ENCODE measurements around the gene MDP1. TPM values are rescaled to one million over a fixed set of nuclear protein-coding genes. Genes with fewer than 3 reads are reported as not detected.

Gene MDP1
- total and polyA plus RNA-seq, 2 experiments from 2014 or later = 9.8 to 31.1 TPM

DNA sequence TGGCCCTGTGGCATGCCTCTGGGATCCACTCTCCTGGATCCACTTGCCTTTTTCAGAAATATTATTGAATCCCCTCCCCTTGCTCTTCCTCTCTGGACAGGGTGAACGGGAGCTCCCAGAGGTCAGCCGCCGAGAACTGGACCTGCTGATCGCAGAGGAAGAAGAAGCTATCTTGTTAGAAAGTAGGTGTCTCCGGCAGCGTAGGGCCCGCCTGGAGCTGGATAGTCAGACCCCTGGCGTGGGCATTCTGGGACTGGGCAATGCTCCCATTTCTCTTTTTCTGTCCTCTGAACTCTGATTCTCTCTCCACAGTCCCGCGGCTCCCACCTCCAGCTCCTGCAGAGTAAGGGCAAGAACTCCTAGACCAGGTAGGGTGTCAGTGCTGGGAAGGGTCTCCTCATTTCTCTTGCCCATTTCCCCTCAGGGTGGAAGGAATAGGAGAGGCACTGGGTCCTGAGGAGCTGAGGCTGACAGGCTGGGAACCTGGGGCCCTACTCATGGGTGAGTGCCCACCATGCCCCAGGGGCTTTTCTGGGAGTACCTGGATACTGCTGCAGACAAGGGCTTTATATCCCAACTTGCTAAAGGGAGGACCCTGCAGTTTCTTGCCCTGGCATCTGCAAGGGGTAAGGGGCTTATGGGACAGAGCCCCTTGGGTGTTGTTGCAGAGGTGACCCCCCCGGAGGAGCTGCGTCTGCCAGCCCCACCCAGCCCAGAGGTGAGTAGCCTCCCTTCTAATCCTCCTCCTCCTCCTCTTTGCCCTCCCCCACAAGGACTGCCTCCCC lies 38.6 kb downstream of the MDP1 start:
- H3K27me3 Mint-ChIP-seq (ENCODE audit: insufficient read depth, low read depth, poor library complexity) = peaks cover 26% of the 10 kb centered on the region
- DNase-seq (ENCODE audit: low spot score) (no peak), ATAC-seq (no peak)
- Histone ChIP-seq H3K36me3 (ENCODE audit: insufficient read depth) (no peaks in the 10 kb centered on the region; the same call in 1 of the 2 replicates), H3K4me2 (no peak overlapping the region), H2AFZ (no peak overlapping the region), H3F3A (replicated peaks; ENCODE audit: low read depth) (peaks cover 5% of the 10 kb centered on the region; the same call in 1 of the 2 replicates), H3K27ac (ENCODE audit: low read depth) (no peak overlapping the region), H4K20me1 (replicated peaks; ENCODE audit: insufficient read depth) (no peaks in the 10 kb centered on the region; the same call in 1 of the 2 replicates), H3K9me2 (ENCODE audit: insufficient read depth) (no peaks in the 10 kb centered on the region), H3K27me3 (ENCODE audit: insufficient read depth) (no peaks in the 10 kb centered on the region), H3K79me2 (replicated peaks; ENCODE audit: insufficient read depth) (no peaks in the 10 kb centered on the region), H3K4me3 (no peak overlapping the region), H3K4me1 (ENCODE audit: insufficient read depth) (0 out of 2 replicates have a peak, but pooled peaks cover 3% of the 10 kb centered on the region)
- 0 out of 3 replicates have a peak, but pooled peaks cover 2% of the 10 kb centered on the region for H3K4me1 Mint-ChIP-seq
- H3K9me3 Mint-ChIP-seq = no peaks in the 10 kb centered on the region
- TF ChIP-seq STAT1 (IDR thresholded peaks at IDR 0.05; ENCODE audit: unreplicated experiment) = no peak
- TF ChIP-seq NANOG (IDR thresholded peaks at IDR 0.05; ENCODE audit: borderline replicate concordance) = no peak
- no peak for TF ChIP-seq ZNF331 (CRISPR knock-in tag; IDR thresholded peaks at IDR 0.05; ENCODE audit: low read depth)
- no peak for TF ChIP-seq CREB1 (CRISPR knock-in tag; IDR thresholded peaks at IDR 0.05; ENCODE audit: low read depth)
- no peak for TF ChIP-seq JUNB (IDR thresholded peaks at IDR 0.05; ENCODE audit: unreplicated experiment)
- no peak overlapping the region for H3K27ac Mint-ChIP-seq
- peaks cover 53% of the 10 kb centered on the region for H3K36me3 Mint-ChIP-seq (ENCODE audit: low read depth)
- no peak overlapping the region for H3K4me3 Mint-ChIP-seq

DNA sequence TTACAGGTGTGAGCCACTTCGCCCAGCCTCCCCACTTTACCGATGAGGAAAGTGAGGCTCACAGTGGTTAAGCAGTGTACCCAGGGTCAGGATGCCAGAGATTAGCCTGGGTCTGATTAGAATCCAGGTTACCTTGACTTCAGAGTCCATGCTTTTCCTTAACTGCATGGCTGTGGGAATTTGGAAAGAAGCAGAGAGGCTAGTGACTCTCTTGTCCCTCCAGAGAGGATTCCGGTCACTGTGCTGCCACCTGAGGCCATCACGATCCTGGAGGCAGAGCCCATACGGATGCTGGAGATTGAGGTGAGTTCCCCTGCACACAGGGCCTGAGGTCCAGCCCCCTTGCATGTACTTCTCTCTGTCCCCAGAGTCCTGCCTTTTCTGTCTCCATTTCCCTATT lies 39.3 kb downstream of the MDP1 start:
- DNase-seq (ENCODE audit: low spot score) (no peak), ATAC-seq (no peak)
- no peak overlapping the region for H3K4me3 ChIP-seq
- no peak overlapping the region for H3K27ac ChIP-seq (ENCODE audit: low read depth)
- Mint-ChIP-seq H3K27ac (no peak overlapping the region), H3K27me3 (ENCODE audit: insufficient read depth, low read depth, poor library complexity) (peaks cover 32% of the 10 kb centered on the region), H3K9me3 (no peaks in the 10 kb centered on the region), H3K4me1 (0 out of 3 replicates have a peak, but pooled peaks cover 2% of the 10 kb centered on the region), H3K4me3 (no peak overlapping the region), H3K36me3 (ENCODE audit: low read depth) (peaks cover 48% of the 10 kb centered on the region)
- H2AFZ ChIP-seq = no peak overlapping the region
- peaks cover 7% of the 10 kb centered on the region; the same call in 1 of the 2 replicates for H3F3A ChIP-seq (replicated peaks; ENCODE audit: low read depth)
- no peaks in the 10 kb centered on the region for H3K9me2 ChIP-seq (ENCODE audit: insufficient read depth)
- H3K4me1 ChIP-seq (ENCODE audit: insufficient read depth) = 0 out of 2 replicates have a peak, but pooled peaks cover 3% of the 10 kb centered on the region
- H4K20me1 ChIP-seq (replicated peaks; ENCODE audit: insufficient read depth) = no peaks in the 10 kb centered on the region; the same call in 1 of the 2 replicates
- H3K4me2 ChIP-seq = no peak overlapping the region
- H3K79me2 ChIP-seq (replicated peaks; ENCODE audit: insufficient read depth) = no peaks in the 10 kb centered on the region
- H3K27me3 ChIP-seq (ENCODE audit: insufficient read depth) = no peaks in the 10 kb centered on the region
- H3K36me3 ChIP-seq (ENCODE audit: insufficient read depth) = no peaks in the 10 kb centered on the region; the same call in 1 of the 2 replicates
- TF ChIP-seq POLR2AphosphoS5 (IDR thresholded peaks at IDR 0.05; ENCODE audit: low read depth) = no peak
- no peak for TF ChIP-seq EZH2 (IDR thresholded peaks at IDR 0.05; ENCODE audit: low read depth, unreplicated experiment)
- no peak for TF ChIP-seq ZNF331 (CRISPR knock-in tag; IDR thresholded peaks at IDR 0.05; ENCODE audit: low read depth)
- TF ChIP-seq, protein P1, sequence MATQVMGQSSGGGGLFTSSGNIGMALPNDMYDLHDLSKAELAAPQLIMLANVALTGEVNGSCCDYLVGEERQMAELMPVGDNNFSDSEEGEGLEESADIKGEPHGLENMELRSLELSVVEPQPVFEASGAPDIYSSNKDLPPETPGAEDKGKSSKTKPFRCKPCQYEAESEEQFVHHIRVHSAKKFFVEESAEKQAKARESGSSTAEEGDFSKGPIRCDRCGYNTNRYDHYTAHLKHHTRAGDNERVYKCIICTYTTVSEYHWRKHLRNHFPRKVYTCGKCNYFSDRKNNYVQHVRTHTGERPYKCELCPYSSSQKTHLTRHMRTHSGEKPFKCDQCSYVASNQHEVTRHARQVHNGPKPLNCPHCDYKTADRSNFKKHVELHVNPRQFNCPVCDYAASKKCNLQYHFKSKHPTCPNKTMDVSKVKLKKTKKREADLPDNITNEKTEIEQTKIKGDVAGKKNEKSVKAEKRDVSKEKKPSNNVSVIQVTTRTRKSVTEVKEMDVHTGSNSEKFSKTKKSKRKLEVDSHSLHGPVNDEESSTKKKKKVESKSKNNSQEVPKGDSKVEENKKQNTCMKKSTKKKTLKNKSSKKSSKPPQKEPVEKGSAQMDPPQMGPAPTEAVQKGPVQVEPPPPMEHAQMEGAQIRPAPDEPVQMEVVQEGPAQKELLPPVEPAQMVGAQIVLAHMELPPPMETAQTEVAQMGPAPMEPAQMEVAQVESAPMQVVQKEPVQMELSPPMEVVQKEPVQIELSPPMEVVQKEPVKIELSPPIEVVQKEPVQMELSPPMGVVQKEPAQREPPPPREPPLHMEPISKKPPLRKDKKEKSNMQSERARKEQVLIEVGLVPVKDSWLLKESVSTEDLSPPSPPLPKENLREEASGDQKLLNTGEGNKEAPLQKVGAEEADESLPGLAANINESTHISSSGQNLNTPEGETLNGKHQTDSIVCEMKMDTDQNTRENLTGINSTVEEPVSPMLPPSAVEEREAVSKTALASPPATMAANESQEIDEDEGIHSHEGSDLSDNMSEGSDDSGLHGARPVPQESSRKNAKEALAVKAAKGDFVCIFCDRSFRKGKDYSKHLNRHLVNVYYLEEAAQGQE (IDR thresholded peaks at IDR 0.05; ENCODE audit: unreplicated experiment) = no peak
- TF ChIP-seq EZH2phosphoT487 (IDR thresholded peaks at IDR 0.05; ENCODE audit: unreplicated experiment) = no peak
- TF ChIP-seq, protein P2, sequence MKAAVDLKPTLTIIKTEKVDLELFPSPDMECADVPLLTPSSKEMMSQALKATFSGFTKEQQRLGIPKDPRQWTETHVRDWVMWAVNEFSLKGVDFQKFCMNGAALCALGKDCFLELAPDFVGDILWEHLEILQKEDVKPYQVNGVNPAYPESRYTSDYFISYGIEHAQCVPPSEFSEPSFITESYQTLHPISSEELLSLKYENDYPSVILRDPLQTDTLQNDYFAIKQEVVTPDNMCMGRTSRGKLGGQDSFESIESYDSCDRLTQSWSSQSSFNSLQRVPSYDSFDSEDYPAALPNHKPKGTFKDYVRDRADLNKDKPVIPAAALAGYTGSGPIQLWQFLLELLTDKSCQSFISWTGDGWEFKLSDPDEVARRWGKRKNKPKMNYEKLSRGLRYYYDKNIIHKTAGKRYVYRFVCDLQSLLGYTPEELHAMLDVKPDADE (IDR thresholded peaks at IDR 0.05) = no peak
- no peak for TF ChIP-seq CREB1 (CRISPR knock-in tag; IDR thresholded peaks at IDR 0.05; ENCODE audit: low read depth)
- TF ChIP-seq, protein P3, sequence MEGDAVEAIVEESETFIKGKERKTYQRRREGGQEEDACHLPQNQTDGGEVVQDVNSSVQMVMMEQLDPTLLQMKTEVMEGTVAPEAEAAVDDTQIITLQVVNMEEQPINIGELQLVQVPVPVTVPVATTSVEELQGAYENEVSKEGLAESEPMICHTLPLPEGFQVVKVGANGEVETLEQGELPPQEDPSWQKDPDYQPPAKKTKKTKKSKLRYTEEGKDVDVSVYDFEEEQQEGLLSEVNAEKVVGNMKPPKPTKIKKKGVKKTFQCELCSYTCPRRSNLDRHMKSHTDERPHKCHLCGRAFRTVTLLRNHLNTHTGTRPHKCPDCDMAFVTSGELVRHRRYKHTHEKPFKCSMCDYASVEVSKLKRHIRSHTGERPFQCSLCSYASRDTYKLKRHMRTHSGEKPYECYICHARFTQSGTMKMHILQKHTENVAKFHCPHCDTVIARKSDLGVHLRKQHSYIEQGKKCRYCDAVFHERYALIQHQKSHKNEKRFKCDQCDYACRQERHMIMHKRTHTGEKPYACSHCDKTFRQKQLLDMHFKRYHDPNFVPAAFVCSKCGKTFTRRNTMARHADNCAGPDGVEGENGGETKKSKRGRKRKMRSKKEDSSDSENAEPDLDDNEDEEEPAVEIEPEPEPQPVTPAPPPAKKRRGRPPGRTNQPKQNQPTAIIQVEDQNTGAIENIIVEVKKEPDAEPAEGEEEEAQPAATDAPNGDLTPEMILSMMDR (conservative IDR thresholded peaks at IDR 0.05; ENCODE audit: low read depth in 2 of 2) = no peak
- no peak for TF ChIP-seq NANOG (IDR thresholded peaks at IDR 0.05; ENCODE audit: borderline replicate concordance)
- TF ChIP-seq JUNB (IDR thresholded peaks at IDR 0.05; ENCODE audit: unreplicated experiment) = no peak
